Measurements from ENCODE around the gene CPZ.
"Not testable (repeated sequence)": the region's sequence is repeated elsewhere in the genome, so short reads cannot be mapped to it uniquely, and the experiment has no call there.

The CPZ gene

DNA sequence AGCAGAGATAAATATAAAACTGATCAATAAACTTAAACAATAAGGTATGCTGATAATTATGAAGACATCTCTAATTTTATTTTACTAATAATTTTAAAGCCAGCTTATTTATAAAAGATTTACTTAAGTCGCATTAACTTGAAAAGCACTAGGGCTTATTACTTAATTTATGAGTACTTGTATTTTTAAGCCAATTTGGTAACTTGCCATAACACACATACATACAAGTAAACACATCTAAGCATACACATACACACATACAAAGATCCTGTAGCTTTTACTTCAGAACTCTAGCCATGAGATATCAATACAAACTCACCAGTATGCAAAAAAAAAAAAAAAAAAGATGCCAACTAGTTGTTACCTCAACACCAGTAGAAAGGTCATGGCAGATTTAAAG lies 22.4 kb upstream of the CPZ start:
- no peaks in the 10 kb centered on the region for H3K9me3 Mint-ChIP-seq (ENCODE audit: low read depth)
- H3K27ac Mint-ChIP-seq: no peak overlapping the region
- H3K4me3 Mint-ChIP-seq: no peak overlapping the region
- H3K4me1 Mint-ChIP-seq (ENCODE audit: low read depth): no peaks in the 10 kb centered on the region
- H3K27me3 Mint-ChIP-seq: peaks cover 1% of the 10 kb centered on the region
- H3K36me3 Mint-ChIP-seq: no peaks in the 10 kb centered on the region

DNA sequence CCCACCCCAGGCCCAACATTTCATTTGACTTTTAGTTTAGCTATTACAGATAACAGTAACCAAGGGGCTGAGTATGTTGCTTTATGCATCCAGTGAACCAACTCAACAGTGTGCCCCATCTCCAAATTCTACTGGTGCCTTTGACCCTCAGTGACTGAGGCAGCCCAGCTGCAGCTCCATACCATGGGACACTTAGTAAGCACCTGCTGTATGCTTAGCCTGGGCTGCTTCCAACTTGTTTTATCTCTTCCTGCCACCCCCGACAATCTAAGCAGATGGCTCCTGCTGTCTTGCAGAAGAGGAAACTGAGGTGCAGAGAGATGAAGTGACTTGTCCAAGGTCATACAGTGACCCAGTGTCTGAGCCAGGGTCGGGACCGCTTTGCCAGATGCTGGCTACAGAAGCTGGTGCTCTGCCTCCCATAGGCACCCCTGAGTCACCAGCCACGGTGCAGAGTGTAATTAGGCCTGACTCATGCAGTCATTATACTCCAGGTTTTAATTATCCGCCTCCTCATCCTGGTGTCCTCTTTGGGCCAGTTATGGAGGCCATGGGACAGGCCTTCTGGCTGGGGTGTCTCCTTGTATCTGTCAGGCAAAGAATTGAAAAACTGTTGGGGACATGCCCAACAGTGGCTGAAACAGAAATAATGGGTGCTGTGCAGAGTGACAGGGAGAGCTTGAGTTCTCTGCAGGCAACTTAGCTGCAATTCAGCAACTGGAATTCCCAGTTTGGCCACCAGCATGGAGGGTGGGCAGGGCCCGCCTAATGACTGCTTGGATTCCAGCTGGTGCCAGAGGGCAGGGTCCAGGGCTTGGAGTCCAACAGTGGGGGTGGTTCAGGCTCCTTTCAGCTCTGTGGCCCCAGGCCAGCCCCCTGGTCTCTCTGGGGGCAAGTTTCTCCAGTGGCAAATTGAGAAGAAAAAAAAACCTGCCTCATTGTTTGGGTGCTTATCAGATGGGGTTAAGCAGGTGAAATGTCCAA lies 20.6 kb upstream of the CPZ start:
- Mint-ChIP-seq H3K4me3 (no peak overlapping the region), H3K27ac (no peak overlapping the region), H3K27me3 (peaks cover 2% of the 10 kb centered on the region)

DNA sequence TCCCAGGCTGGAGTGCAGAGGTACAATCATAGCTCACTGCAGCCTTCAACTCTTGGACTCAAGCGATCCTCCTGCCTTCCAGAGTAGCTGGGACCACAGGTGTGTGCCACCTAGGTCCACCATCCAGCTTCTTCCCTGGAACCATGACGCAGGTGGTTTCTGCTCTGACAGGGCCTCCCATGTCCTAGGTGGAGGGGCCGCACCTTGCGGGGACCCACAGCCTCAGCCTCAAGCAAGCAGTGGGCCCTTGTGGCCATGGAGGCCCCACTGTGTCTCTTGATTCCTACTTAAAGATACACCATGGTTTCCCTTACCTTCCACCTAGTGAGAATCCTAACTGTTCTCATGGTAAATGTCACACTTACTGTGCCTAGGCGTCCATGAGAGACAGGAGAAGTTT lies 19.3 kb upstream of the CPZ start:
- H3K9me3 Mint-ChIP-seq (ENCODE audit: low read depth): no peaks in the 10 kb centered on the region
- H3K36me3 Mint-ChIP-seq: no peaks in the 10 kb centered on the region
- H3K27me3 Mint-ChIP-seq: peaks cover 7% of the 10 kb centered on the region
- H3K27ac Mint-ChIP-seq: no peak overlapping the region
- no peaks in the 10 kb centered on the region for H3K4me1 Mint-ChIP-seq (ENCODE audit: low read depth)
- H3K4me3 Mint-ChIP-seq: no peak overlapping the region

More for the DNA sequence above, 20.6 kb upstream of the CPZ start:
- no peaks in the 10 kb centered on the region for H3K4me1 Mint-ChIP-seq (ENCODE audit: low read depth)
- no peaks in the 10 kb centered on the region for H3K36me3 Mint-ChIP-seq
- H3K9me3 Mint-ChIP-seq (ENCODE audit: low read depth): no peaks in the 10 kb centered on the region

DNA sequence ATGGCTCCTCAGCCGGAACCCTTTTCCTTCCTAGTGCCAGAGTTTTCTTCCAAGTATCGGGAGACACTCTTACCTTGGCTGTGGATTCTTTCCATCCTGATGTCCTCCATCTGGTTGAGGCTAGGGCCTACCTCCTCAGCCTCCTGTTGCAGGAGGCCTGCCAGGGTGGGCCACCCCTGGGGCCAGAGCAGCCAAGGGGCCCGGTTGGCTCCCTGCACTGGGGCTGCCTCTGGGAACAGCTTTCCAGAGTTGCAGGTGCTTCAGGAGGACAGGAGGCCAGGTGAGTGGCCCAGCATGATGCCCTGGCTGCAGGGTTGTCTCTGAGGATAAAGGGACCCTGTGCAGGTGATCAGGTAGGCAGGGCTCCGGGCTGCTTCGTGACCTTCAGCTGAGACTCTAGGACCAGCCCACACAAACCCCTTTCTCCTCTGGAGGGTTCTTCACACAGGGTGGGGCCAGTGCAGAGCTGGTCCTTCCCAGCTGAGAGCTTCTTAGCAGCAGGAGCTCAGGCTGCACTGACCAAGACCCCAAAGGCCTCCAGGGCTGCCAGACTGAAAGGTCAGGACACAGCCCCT lies 17.7 kb upstream of the CPZ start:
- no peak overlapping the region for H3K4me3 Mint-ChIP-seq
- no peaks in the 10 kb centered on the region for H3K4me1 Mint-ChIP-seq (ENCODE audit: low read depth)
- H3K9me3 Mint-ChIP-seq (ENCODE audit: low read depth): no peaks in the 10 kb centered on the region
- no peaks in the 10 kb centered on the region for H3K36me3 Mint-ChIP-seq
- H3K27ac Mint-ChIP-seq: no peak overlapping the region
- peaks cover 10% of the 10 kb centered on the region for H3K27me3 Mint-ChIP-seq

DNA sequence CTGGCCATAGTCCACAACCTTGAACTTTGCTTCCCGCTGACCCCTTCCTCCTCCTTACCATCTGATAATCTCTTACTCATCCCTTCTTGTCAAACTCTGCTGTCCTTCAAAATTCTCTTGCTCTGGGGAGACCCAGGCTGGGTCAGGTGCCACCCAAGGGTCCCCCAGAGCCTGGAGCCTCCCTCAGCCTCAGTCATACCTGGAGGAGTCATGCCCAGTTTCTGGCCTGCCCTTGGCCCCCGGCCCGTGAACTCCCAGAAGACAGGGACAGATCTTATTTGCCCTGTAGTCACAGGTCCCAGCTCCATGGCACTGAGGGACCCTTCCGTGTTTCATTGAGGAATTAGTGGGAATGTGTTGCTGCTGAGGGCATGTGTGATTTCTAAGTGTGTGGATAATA lies 17.1 kb upstream of the CPZ start:
- peaks cover 12% of the 10 kb centered on the region for H3K27me3 Mint-ChIP-seq
- H3K27ac Mint-ChIP-seq: no peak overlapping the region
- H3K9me3 Mint-ChIP-seq (ENCODE audit: low read depth): no peaks in the 10 kb centered on the region
- H3K36me3 Mint-ChIP-seq: no peaks in the 10 kb centered on the region
- no peak overlapping the region for H3K4me3 Mint-ChIP-seq
- no peaks in the 10 kb centered on the region for H3K4me1 Mint-ChIP-seq (ENCODE audit: low read depth)

DNA sequence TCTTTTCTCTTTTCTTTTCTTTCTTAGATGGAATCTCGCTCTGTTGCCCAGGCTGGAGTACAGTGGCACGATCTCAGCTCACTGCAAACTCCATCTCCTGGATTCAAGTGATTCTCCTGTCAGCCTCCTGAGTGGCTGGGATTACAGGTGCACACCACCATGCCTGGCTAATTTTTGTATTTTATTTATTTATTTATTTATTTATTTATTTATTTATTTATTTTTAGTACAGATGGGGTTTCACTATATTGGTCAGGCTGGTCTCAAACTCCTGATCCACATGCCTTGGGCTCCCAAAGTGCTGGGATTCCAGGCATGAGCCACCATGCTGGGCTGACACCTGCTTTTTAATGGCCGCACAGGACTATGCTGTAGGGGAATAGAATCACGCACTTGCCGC lies 16.0 kb upstream of the CPZ start:
- H3K27ac Mint-ChIP-seq; H3K4me1 Mint-ChIP-seq (ENCODE audit: low read depth); H3K36me3 Mint-ChIP-seq; H3K9me3 Mint-ChIP-seq (ENCODE audit: low read depth); H3K4me3 Mint-ChIP-seq: not testable (repeated sequence)
- peaks cover 12% of the 10 kb centered on the region for H3K27me3 Mint-ChIP-seq

DNA sequence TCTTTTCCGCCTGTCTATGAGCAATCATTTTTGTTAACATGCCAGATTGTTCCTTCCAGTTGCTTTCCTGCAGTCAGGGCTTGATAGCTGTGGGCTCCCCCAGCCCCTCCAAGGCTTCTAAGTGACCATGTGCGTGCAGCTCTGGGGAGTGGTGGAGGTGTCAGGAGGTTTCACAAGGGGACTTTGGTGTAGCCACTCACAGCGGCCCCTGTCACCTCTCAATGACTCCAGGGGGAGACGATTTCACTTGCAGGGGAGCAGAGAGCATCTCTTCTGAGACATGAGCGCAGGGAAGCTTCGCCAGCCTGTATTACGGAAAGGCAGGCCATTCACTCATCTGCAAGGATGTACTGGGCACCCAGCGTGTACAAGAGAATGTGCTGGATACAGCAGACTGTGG lies 15.5 kb upstream of the CPZ start:
- H3K4me3 Mint-ChIP-seq: no peak overlapping the region
- H3K9me3 Mint-ChIP-seq (ENCODE audit: low read depth): no peaks in the 10 kb centered on the region
- H3K27me3 Mint-ChIP-seq: peaks cover 14% of the 10 kb centered on the region
- H3K27ac Mint-ChIP-seq: no peak overlapping the region
- H3K4me1 Mint-ChIP-seq (ENCODE audit: low read depth): no peaks in the 10 kb centered on the region
- no peaks in the 10 kb centered on the region for H3K36me3 Mint-ChIP-seq

DNA sequence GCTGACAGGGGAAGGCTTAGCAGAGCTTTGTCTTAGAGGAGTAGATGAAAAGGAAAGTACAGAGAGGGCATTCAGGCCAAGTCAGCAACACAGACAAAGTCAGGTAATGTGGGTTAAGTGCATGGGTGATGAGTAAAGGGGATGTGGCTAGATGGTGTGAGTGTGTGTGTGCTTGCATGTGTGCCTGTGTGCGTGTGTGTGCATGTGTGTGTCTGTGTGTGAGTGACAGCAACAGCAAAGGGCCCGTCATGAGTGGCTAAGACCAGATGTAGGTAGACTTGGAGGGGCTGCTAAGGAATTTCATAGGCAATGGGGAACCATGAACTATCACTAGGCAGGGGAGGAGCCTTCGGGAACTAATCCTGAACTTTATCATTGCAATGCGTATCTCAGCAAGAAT lies 14.6 kb upstream of the CPZ start:
- H3K4me1 Mint-ChIP-seq (ENCODE audit: low read depth): no peaks in the 10 kb centered on the region
- no peak overlapping the region for H3K4me3 Mint-ChIP-seq
- H3K27me3 Mint-ChIP-seq: peaks cover 14% of the 10 kb centered on the region
- no peaks in the 10 kb centered on the region for H3K36me3 Mint-ChIP-seq
- H3K9me3 Mint-ChIP-seq (ENCODE audit: low read depth): no peaks in the 10 kb centered on the region
- no peak overlapping the region for H3K27ac Mint-ChIP-seq

DNA sequence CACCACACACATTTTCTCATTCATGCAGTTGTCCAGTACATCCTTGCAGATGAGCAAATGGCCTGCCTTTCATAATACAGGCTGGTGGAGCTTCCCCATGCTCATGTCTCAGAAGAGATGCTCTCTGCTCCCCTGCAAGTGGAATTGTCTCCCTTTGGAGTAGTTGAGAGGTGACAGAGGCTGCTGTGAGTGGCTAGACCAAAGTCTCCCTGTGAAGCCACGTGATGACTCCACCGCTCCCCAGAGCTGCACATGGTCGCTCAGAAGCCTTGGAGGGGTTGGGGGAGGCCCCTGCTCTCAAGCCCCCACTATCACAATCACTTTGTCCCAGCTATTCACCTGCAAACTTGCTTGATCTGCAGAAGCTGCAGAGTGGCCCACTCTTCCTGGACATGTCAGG lies 13.8 kb upstream of the CPZ start:
- no peaks in the 10 kb centered on the region for H3K9me3 Mint-ChIP-seq (ENCODE audit: low read depth)
- H3K27me3 Mint-ChIP-seq: peaks cover 14% of the 10 kb centered on the region
- H3K27ac Mint-ChIP-seq: no peak overlapping the region

DNA sequence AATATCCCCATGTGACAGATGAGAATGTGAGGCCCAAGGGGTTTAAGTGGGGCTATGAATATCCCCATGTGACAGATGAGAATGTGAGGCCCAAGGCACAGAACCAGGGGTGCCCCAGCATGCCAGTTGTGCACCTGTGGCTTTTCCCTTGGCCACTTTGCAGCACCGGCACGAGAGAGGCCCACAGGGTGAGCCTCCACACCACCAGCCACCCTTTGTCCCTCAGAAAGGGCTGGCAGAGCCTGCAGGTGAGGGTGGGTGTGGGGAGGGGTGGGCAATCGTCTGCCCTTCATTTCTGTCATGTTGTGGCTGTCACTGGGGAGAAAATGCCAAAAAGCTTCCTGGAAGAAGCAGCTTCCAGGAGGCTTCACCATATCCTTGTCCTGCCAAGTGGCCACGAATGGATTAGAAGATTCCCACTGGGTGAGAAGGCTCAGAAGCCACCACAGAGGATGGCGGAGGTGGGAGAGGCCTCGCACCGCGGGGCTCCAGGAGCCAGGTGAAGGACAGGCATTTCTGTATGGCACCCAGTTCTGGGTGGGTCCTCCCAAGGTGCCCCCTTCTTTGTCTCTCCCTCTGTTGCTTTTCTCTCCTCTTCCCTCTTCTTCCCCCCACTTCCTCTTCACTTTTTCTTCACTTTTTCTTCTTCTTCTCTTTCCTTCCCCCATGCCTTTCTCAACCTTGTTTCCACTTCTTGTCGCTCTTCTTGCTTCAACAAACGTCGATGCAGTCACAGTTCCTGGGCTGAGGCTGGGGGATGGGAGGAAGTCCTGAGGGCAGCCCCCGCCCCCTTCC lies 12.8 kb upstream of the CPZ start:
- Mint-ChIP-seq H3K36me3 (no peaks in the 10 kb centered on the region), H3K27ac (no peak overlapping the region), H3K4me1 (ENCODE audit: low read depth) (no peaks in the 10 kb centered on the region), H3K4me3 (no peak overlapping the region), H3K27me3 (peaks cover 19% of the 10 kb centered on the region), H3K9me3 (ENCODE audit: low read depth) (no peaks in the 10 kb centered on the region)

More for the DNA sequence above, 13.8 kb upstream of the CPZ start:
- H3K36me3 Mint-ChIP-seq: no peaks in the 10 kb centered on the region
- no peak overlapping the region for H3K4me3 Mint-ChIP-seq
- H3K4me1 Mint-ChIP-seq (ENCODE audit: low read depth): no peaks in the 10 kb centered on the region

DNA sequence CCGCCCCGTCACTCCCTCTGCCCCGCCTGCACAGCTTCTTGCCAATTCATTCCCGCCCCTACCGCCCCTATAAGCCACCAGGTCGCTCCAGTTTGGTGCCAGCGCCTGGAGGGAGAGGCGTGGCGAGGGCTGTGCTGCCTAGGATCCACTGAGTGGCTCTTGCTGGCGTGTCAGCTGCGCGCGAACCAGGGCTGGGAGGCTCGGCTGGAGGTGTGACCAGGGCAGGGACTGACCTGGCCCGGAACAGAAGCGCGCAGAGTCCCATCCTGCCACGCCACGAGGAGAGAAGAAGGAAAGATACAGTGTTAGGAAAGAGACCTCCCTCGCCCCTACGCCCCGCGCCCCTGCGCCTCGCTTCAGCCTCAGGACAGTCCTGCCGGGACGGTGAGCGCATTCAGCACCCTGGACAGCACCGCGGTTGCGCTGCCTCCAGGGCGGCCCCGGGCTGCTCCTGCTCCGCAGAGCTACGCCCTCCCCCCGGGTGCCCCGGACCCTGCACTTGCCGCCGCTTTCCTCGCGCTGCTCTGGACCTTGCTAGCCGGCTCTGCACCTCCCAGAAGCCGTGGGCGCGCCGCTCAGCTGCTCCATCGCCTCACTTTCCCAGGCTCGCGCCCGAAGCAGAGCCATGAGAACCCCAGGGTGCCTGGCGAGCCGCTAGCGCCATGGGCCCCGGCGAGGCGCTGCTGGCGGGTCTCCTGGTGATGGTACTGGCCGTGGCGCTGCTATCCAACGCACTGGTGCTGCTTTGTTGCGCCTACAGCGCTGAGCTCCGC lies 12.1 kb upstream of the CPZ start, which contains the start of gene GPR78:
Gene GPR78, plus strand, starts transcription at position 72 of the 773 bp plus-strand sequence. Its CDS starts 591 bp downstream, at position 663.
- Mint-ChIP-seq H3K9me3 (ENCODE audit: low read depth) (no peaks in the 10 kb centered on the region), H3K4me1 (ENCODE audit: low read depth) (no peaks in the 10 kb centered on the region), H3K27ac (no peak within 1 kb of the TSS), H3K36me3 (no peaks in the 10 kb centered on the region), H3K4me3 (no peak within 1 kb of the TSS), H3K27me3 (peaks cover 19% of the 10 kb centered on the region)

DNA sequence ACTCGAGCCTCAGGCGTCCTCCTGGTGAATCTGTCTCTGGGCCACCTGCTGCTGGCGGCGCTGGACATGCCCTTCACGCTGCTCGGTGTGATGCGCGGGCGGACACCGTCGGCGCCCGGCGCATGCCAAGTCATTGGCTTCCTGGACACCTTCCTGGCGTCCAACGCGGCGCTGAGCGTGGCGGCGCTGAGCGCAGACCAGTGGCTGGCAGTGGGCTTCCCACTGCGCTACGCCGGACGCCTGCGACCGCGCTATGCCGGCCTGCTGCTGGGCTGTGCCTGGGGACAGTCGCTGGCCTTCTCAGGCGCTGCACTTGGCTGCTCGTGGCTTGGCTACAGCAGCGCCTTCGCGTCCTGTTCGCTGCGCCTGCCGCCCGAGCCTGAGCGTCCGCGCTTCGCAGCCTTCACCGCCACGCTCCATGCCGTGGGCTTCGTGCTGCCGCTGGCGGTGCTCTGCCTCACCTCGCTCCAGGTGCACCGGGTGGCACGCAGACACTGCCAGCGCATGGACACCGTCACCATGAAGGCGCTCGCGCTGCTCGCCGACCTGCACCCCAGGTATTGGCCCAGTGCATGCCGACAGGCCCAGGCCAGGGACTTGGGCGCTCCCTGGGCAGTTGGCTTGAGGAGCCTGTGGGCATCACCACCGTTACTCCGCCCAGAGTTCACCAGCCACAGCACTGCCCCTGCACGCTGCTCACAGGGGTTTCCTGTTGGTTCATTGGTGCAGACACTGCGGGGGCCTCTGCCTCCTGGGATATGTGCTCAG lies 11.3 kb upstream of the CPZ start:
- Mint-ChIP-seq H3K4me3 (no peak overlapping the region), H3K27ac (no peak overlapping the region), H3K27me3 (peaks cover 19% of the 10 kb centered on the region), H3K9me3 (ENCODE audit: low read depth) (no peaks in the 10 kb centered on the region), H3K4me1 (ENCODE audit: low read depth) (no peaks in the 10 kb centered on the region), H3K36me3 (no peaks in the 10 kb centered on the region)

DNA sequence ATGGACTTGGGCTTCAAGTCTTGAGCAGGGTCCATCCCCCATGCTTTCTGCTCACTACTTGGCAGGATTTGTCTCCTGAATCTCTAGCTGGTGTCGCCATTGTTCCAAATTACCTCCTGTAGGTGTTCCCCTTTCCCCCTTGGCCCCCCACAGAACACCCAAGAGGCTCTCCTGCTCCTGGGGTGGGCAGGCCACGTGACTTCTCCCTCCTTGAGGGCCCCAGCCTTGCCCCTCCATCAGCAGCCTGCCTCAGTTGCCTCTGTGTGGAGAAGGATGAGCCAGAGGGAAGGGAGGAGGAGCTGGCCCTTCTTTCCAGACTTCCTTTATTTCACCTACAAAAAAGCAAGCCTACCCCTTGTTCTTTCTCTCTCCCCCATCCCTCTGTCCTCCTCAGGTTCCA lies 10.5 kb upstream of the CPZ start:
- Mint-ChIP-seq H3K4me3 (no peak overlapping the region), H3K27me3 (peaks cover 17% of the 10 kb centered on the region)

DNA sequence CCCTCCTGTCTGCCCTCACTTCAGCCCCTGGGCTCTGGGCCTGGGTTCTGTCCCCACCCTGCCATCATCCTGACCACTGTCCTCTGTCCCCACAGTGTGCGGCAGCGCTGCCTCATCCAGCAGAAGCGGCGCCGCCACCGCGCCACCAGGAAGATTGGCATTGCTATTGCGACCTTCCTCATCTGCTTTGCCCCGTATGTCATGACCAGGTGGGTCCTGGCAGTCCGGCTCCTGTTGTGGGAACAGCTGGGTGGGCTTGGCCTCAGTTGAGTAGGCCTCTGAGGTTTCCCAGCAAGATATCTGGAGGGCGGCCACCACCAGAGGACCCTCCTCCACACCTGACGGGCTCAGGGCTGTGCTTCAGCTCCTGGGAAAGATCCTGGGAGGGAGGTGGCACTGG lies 10.1 kb upstream of the CPZ start:
- H3K27ac Mint-ChIP-seq: no peak overlapping the region
- H3K27me3 Mint-ChIP-seq: peaks cover 16% of the 10 kb centered on the region
- no peaks in the 10 kb centered on the region for H3K4me1 Mint-ChIP-seq (ENCODE audit: low read depth)
- H3K4me3 Mint-ChIP-seq: no peak overlapping the region
- H3K9me3 Mint-ChIP-seq (ENCODE audit: low read depth): no peaks in the 10 kb centered on the region
- H3K36me3 Mint-ChIP-seq: no peaks in the 10 kb centered on the region

More for the DNA sequence above, 10.5 kb upstream of the CPZ start:
- Mint-ChIP-seq H3K9me3 (ENCODE audit: low read depth) (no peaks in the 10 kb centered on the region), H3K36me3 (no peaks in the 10 kb centered on the region), H3K27ac (no peak overlapping the region), H3K4me1 (ENCODE audit: low read depth) (no peaks in the 10 kb centered on the region)

All from activated naive CD8-positive, alpha-beta T cell (primary cell).